GM11168 (cell line): ENCODE measurements around the gene PALM.

Experiments
- in situ Hi-C: fragments of 300-500 bp; cut with MboI; formaldehyde crosslinking; loops from one replicate; pipeline ENCODE4 v1.12.0; 2022; ENCODE audit warnings: low sequenced_read_pairs; ENCODE audit not compliant: unreplicated experiment

The PALM gene

DNA sequence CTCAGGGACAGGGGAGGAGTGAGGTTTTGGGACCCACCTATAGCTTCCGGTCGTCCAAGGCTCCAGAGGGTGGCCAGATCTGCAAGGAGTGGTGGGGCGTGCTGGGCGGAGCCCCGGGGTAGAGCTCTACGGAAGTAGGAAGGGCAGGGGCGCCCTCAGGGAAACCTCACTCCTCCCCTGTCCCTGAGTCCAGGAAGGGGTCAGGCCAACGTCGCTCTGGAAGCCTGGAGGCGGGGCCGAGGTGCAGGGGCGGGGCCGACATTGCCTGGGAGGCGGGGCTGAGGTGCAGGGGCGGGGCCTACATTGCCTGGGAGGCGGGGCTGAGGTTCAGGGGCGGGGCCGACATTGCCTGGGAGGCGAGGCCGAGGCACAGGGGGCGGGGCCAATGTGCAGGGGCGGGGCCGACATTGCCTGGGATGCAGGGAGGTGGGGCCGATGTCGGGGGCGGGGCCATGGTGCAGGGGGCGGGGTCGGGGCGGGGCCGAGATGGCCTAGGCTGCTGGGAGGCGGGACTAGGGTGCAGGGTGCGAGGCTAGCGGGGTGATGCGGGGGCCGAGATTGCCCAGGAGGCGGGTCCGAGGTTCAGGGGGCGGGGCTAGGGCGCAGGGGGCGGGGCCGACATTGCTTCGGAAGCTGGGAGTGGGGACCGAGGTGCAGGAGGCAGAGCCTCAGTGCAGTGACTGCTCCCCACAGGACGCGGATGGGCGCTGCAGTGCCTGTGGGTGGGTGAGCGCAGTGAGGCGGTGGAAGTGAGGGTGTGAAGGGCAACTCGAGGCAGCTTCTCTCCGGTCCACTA, 4.9 kb upstream of the PALM start:
- in situ Hi-C loops: no loop called here

DNA sequence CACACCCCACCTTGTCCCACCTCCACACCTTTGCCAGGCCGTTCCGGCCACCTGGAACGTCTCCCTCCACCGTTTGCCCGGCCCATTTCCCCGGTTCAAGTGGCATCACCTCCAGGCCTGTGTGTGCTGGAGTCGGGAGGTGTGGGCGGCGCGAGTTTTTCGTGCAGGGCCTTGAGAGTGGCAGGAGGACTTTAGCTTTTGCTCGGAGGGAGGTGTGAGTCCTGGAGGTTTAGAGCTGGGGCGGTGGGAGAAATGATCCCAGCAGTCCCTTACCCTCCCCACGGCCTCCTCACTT, 4.3 kb upstream of the PALM start:
- in situ Hi-C loops: no loop called here

DNA sequence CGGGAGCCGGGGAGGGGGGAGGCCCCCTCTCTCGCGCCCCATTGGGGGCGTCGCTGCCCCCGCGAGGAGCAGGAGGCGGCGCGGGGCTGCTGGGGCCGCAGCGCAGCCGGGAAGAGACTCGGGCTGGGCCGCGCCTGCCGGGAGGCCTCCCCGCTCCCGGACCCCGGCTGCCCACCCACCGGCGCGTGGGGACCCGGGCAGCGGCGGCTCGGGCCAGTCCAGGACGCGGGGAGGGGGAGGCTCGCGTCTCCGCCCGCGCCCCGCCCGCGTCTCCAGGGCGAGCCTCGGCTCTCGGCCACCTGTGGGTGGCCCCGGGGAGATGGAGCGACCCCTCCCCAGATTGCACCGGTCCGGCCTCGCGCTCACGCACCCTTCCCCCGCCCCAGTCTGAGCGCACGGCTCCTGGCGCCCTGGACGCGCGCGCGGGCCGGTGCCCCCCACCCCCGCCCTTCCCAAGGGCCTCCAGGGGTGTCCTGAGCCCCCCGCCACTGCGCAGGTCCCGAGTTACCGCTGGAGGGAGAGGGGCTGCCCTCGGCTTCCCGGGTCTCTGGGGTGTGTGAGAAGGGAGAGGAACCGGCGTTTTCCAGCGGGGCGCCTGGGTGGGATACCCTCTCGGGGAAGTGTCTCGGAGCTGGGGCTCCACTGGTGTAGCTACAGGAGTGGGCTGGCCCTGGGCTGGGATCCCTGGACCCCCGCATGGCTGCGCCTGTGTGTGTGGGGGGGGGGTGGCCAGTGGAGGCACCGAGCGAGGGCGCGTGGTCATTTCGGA, 645 bp downstream of the PALM start:
- in situ Hi-C loops: no loop called here

DNA sequence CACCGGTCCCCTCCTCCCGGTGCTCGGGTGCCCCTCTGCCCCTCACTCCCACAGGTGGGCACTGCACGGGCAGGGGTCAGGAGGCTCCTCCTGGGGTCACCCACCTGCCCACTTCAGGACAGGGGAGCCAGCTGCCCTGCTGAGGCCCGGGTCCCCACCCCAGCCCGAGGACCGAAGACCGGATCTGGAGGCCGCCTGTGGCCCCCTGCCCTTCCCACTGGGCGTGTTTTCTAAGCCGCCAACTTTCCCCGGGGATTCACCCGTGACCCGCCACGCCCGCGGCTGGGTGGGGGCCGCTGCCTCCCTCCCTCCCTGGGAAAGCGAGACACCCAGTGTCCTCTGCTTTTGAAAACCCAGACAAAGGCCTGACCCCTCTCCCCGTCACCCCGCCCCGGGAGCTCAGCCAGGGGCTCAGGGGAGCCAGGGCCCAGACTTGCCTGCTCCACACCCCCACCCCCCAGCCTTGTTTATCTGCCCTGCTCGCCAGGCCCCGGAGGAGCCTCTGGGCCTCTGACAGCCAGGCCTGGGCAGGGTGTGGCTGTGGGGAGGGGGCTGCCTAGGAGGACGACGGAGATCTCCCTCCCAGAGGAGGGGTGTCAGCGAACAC, 1.3 kb downstream of the PALM start:
- in situ Hi-C loops: no loop called here

DNA sequence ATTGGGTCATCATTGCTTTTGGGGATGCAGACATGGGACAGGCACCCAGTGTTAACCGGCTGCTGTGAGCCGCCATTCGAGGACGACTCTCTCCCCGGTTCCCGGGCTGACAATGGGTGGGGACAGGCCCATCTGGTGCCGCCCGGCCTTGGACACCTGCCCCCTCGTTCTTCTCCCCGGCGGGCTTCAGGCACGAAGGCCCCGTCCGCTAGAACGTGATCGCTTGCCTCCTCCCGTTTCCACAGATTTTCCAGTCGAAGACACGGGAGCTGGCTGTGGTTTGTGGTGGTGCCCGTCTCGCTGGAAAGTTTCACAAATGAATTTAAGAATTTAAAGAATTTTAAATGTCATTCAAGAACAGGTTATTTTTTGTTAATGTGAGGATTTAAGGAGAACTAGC, 2.0 kb downstream of the PALM start:
- in situ Hi-C loops: no loop called here

DNA sequence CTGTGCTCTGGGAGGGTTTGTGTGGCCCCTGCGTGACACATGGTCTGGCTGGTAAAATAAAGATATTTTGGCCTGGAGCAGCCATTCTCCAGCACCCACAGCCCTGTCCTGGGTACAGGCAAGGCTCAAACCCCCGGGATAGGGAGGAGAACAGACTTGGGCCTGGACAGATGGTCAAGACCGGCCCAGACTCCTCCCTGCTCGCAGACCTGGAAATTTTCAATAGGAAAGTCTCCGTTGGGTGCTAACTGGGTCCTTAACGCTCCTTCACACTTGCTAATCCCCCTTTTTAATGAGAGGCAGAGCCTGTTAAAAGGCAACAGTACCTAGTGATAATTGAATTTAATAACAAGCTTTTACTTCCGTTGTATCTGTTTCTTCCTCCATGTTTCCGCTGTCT, 2.5 kb downstream of the PALM start:
- in situ Hi-C loops: no loop called here

DNA sequence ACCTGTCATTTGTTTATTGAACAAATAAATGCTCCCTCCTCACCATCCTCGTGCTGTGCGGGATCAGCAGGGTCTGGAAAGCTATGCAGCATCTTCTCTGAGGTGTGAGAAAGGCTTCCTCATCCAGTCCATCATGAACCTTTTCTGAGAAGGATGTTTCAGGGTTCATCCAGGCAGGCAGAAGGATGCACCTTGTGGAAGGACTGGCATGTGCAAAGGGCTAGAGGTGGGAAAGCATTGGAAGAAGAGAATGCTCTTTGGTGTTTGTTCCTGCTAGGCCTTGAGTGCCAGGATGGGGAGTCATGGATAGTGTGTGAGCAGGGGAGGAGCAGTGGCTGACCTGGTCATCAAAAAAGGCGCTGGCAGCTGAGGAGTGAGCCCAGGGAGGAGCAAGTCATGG, 6.6 kb downstream of the PALM start:
- in situ Hi-C loops: no loop called here

DNA sequence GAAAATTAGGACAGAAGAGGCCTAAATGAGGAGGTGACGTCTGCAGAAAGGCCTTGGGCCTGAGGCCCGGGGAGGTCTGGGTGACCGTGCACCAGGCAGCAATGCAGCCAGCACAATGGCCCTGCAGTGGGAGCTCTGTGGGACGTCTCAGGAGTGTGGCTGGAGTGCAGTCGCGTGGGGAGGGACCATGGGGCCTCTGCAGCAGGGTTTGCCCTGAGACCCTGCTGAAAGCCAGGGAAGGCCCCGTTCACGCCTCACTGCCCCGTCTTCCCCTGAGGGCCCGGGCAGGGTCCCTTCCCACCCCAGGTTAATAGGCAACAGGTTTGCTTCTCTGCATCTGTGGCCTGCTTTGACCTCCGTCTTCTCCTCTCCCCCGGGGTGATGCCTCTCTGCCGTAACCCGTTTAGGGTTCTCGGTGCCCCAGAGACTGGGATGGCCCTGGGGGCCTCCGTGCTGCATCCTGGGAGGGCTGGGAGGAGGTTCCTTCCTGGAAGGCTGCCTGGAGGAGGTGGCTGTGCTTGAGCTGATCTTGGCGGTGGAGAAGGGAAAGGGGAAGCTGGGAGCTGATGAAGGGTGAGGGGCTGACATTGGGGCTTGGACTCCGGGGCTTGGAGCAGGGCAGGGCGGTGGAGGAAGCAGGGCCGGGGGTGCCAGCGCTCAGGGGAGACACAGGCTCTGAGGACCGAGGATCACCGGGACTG, 9.7 kb downstream of the PALM start:
- in situ Hi-C loops: no loop called here

DNA sequence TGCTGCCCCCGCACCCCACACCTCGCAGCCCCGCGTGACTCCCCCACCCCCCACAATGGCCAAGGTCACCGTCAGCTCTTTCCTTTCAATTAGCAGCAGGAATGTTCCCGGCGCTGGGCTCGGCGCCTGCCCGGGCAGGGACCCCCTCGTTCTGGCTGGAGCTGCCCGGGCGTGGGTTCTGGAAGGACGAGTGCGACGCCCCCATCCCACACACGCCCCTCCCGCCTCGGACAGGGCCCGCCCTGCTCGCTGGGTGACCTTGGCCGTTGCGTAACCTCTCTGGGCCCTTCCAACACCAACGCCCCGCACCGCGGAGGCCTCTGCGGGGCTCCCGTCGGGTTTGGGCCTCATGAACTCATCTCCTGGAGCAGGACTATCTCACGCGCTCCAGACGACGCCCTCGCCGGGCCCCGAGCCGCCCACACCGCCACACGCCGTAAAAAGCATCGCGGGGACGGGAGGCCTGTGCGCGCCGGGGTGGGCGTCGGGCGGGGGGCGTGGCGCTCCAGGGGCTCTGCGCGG, 10.3 kb downstream of the PALM start:
- in situ Hi-C loops: no loop called here

DNA sequence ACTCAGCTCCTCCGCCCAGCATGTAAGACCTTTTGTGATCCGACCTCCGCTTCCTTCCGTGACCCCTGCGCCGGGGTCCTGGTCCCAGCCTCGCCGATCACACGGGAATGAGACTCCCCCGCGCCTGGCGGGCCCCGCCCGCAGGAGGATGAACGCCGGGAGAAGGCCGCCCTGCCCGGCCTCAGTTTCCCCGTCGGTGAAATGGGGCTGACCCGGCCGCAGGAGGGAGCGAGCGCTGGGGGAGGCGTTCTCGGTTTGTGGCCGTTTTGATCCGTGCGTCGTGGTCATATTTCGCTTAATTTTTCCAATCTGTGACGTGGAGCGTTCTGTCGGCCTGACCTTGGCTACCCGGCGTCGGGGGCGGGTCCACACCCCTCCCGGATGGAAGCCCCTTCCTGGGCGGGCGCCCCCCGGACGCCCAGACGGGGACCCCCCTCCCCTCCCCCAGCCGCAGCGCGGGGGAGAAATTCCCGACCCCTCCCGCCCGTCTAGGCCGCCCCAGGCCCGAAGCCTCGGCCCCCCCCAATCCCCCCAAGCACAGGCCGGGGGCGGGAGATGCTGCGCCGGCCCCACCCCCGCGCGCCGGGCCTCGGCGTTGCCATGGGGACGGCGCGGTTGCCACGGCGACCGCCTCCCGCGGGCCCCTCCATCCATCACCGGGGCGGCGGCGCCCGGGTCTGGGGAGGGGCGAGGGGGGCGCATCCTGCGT, 11.1 kb downstream of the PALM start:
- in situ Hi-C loops: no loop called here

DNA sequence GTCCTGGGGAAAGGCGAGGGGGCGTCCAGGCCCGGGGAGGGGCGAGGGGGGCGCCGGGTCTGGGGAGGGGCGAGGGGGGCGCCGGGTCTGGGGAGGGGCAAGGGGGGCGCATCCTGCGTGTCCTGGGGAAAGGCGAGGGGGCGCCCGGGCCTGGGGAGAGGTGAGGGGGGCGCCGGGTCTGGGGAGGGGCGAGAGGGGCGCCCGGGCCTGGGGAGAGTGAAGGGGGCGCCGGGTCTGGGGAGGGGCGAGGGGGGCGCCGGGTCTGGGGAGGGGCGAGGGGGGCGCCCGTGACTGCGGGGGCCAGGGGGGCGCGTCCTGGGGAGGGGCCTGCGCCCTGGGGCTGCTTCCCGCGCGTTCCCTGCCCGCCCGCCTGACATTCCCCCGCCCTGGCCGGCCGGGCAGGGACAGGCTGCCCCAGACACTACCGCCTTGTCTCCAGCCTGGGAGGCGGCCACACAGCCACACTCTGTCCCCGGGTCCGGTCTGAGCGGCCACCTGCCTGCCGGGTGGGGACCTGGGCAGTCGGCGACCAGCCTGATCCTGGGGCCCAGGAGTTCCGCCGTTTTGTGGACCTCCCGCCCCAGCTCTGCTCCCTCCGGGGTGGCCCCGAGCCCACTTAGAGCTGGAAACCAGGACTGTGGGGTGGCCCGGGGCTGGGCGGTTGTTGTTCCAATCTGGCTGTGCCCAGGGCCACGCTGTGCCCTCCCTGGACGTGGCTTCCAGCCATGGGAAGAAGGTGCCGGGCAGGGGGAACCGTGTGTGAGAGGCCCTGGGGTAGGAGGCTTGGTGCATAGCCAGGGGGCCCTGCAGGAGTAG, 11.8 kb downstream of the PALM start:
- in situ Hi-C loops: no loop called here

DNA sequence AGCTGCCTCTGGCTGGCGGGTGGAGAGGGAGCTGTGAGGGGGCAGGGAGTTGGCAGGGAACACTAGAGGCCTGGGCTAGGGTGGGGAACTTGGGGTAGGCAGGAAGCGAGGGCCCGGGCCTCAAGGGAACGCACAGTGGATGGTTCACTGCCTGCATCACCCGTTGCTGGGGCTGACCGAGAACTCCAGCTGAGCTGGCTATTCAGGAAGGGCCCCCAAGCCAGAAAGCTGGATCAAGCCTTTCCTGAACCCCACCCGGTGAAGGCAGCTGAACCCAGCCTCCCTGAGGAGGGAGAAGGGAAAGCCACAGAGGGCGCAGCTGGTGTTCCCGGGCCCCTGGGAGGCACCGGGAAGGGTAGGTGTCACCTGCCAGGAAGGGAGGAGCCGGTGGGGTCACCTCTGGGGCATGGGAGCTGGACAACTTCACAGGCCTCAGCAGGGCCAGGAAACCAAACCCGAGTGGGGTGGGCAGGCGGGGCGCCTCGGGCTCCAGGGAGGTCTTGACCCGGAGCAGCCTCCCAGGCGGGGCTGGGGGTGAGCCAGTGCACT, 13.9 kb downstream of the PALM start:
- in situ Hi-C loops: no loop called here

DNA sequence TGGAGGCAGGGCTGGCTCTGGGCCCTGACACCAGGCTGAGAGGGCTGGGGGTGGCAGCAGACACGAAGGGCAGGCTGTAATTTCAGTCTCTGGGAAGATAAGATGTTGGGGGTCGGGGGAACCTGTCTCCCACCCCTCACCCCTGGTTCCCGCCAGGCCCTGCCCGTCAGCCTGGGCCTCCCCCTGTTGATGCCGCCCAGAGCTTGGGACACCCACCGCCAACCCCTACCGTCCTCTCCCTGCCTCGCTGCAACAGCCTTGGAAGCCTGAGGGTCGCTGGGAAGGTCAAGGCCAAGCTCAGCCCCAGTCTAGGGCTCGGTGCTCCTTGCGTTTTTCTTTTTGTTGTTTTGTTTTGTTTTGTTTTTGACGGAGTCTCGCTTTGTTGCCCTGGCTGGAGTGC, 14.5 kb downstream of the PALM start:
- in situ Hi-C loops: no loop called here

DNA sequence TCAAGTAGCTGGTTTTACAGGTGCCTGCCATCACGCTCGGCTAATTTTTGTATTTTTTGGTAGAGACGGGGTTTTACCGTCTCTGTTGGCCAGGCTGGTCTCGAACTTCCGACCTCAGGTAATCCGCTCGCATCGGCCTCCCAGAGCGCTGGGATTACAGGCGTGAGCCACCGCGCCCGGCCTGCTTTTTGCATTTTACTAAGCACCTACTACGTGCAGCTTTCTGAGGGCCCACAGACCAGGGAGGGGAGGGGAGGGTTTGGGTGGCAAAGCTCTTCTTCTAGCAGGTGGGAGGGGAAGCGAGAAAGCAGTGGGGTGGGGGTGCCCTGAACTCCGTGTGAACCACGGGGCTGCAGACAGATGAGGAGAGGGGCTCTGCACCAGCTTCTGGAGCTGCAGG, 15.0 kb downstream of the PALM start:
- in situ Hi-C loops: no loop called here

DNA sequence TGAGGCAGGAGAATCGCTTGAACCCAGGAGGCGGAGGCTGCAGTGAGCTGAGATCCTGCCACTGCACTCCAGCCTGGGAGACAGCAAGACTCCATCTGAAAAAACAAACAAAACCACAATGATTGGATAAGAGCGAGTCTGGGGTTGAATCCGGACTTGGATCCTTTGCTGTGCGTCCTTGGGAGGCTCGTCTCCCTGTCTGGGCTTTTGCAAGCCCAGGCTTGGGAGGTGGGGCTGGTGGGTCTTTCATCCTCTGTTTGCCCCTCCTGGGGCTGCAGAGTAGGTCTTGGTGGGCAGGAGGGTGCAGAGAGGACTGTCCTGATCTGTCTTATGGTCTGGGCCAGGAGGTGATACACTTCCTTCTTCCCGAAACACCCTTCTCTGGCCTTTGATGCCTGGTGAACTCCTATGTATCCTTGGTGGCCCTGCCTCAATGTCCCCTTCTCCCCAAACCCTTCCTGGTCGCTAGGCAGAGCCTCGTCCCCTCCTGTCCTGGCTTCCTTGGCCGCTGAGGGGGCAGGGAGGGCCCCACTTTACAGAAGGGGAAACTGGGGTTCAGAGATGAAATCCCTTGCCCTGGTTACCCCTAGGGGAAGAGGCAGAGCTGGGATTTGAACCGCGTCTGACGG, 16.8 kb downstream of the PALM start:
- in situ Hi-C loops: loop anchor here (5.0 to 25.0 kb wide), 2 partner anchors 58 to 138 kb away; partner anchors contain the start of gene HCN2

DNA sequence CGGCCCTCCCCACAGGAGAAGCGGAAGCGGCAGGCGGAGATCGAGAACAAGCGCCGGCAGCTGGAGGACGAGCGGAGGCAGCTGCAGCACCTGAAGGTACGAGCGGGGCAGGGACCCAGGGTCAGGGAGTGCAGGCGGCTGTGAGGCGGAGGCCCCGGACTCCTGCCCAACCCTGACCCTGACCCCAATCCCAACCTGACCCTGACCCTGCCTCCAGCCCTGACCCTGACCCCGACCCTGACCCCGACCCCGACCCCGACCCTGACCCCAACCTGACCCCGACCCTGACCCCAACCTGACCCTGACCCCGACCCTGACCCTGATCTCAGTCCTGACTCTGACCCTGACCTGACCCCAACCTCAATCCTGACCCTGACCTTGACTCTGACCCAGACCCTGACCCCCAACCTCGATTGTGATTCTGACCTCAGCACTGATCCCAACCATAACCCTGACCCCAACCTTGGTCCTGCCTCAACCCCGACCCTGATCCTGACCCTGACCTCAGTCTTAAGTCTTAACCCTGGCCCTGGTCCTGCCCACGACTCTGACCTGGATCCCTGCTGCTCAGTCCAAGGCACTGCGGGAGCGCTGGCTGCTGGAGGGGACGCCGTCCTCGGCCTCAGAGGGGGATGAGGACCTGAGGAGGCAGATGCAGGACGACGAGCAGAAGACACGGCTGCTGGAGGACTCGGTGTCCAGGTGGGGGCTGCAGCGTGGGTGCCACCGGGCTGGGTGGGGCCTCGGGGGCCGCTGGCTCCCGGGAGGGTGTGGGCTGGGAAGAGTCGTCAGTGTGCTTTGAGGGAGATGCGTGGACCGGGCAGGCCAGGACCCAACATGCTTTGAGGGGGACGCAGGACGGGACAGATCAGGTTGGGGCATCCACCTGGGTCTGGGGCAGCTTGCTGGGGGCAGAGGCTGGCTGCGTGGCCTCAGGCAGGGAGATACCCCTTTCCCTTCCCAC, 18.5 kb downstream of the PALM start:
- in situ Hi-C loops: loop anchor here (5.0 to 25.0 kb wide), 2 partner anchors 60 to 140 kb away; partner anchors contain the start of gene HCN2

DNA sequence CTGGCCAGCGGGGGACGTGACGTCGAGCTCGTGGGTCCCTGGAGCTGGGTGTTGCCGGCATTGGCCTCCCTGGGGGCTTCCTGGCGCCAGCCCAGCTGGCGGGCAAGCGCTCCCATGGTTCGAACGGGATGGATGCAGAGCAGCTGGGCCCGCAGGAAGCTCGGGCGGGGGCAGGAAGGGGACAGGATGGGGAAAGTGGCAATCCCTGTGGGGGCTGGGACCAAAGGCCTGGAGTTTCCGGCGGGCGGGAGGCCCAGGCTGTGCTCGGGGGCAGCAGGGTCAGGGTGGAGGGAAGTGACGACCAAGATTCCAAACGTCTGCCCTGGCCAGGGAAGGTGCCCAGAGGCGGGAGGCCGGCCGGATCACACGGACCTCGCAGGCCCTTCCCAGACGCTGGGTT, 19.3 kb downstream of the PALM start:
- in situ Hi-C loops: loop anchor here (5.0 to 25.0 kb wide), 2 partner anchors 61 to 141 kb away; partner anchors contain the start of gene HCN2
